HEK293 (cell line): Measurements from ENCODE around the gene NUDT3.

Experiments used
- AEBP2 ChIP-seq: fragments of 450-650 bp; formaldehyde crosslinking; IDR thresholded peaks from 2 replicates; pipeline ENCODE4 v1.5.1; 2016; ENCODE audit warnings: missing biosample characterization, missing genetic modification characterization, borderline replicate concordance
- ATF2 ChIP-seq: fragments of 450-650 bp; formaldehyde crosslinking; IDR thresholded peaks from 2 replicates; pipeline ENCODE4 v1.5.1; 2016; ENCODE audit warnings: missing biosample characterization, missing genetic modification characterization, low read depth
- KLF10 ChIP-seq: fragments of 450-650 bp; IDR thresholded peaks from 2 replicates; pipeline ENCODE4 v1.5.1; 2018; ENCODE audit warnings: missing biosample characterization, mild to moderate bottlenecking, missing genetic modification characterization
- KLF16 ChIP-seq: fragments of 450-650 bp; formaldehyde crosslinking; IDR thresholded peaks from 2 replicates; pipeline ENCODE4 v1.5.1; 2017; ENCODE audit warnings: missing biosample characterization, missing genetic modification characterization
- MYNN ChIP-seq: fragments of 450-650 bp; formaldehyde crosslinking; IDR thresholded peaks from 2 replicates; pipeline ENCODE4 v1.5.1; 2016; ENCODE audit warnings: missing biosample characterization, missing genetic modification characterization, borderline replicate concordance
- PRDM6 ChIP-seq: fragments of 450-650 bp; formaldehyde crosslinking; IDR thresholded peaks from 2 replicates; pipeline ENCODE4 v1.5.1; 2017; ENCODE audit warnings: missing biosample characterization, missing genetic modification characterization
- REST ChIP-seq: fragments of 450-650 bp; formaldehyde crosslinking; IDR thresholded peaks from 2 replicates; pipeline ENCODE4 v1.5.1; 2016; ENCODE audit warnings: missing biosample characterization, missing genetic modification characterization
- YY1 ChIP-seq: fragments of 450-650 bp; formaldehyde crosslinking; IDR thresholded peaks from 2 replicates; pipeline ENCODE4 v1.5.1; 2018; ENCODE audit warnings: missing biosample characterization, missing genetic modification characterization
- ZBTB7A ChIP-seq: fragments of 450-650 bp; formaldehyde crosslinking; IDR thresholded peaks from 2 replicates; pipeline ENCODE4 v1.5.1; 2016; ENCODE audit warnings: low read depth, missing biosample characterization, missing genetic modification characterization
- ZFP41 ChIP-seq: fragments of 450-650 bp; formaldehyde crosslinking; IDR thresholded peaks from 2 replicates; pipeline ENCODE4 v1.5.1; 2016; ENCODE audit warnings: missing biosample characterization, missing genetic modification characterization, borderline replicate concordance
- ZNF169 ChIP-seq: fragments of 450-650 bp; formaldehyde crosslinking; IDR thresholded peaks from 2 replicates; pipeline ENCODE4 v1.5.1; 2016; ENCODE audit warnings: missing biosample characterization, missing genetic modification characterization
- ZNF175 ChIP-seq: fragments of 450-650 bp; formaldehyde crosslinking; IDR thresholded peaks from 2 replicates; pipeline ENCODE4 v1.5.1; 2016; ENCODE audit warnings: missing biosample characterization, missing genetic modification characterization
- ZNF184 ChIP-seq: fragments of 450-650 bp; IDR thresholded peaks from 2 replicates; pipeline ENCODE4 v1.5.1; 2018; ENCODE audit warnings: missing biosample characterization, mild to moderate bottlenecking, missing genetic modification characterization
- ZNF202 ChIP-seq: fragments of 450-650 bp; formaldehyde crosslinking; IDR thresholded peaks from 2 replicates; pipeline ENCODE4 v1.5.1; 2016; ENCODE audit warnings: missing biosample characterization, missing genetic modification characterization, borderline replicate concordance
- ZNF529 ChIP-seq: fragments of 450-650 bp; formaldehyde crosslinking; IDR thresholded peaks from 2 replicates; pipeline ENCODE4 v1.5.1; 2017; ENCODE audit warnings: missing genetic modification characterization, missing biosample characterization; ENCODE audit not compliant: insufficient replicate concordance
- ZNF560 ChIP-seq: fragments of 450-650 bp; formaldehyde crosslinking; IDR thresholded peaks from 2 replicates; pipeline ENCODE4 v1.5.1; 2017; ENCODE audit warnings: missing biosample characterization, missing genetic modification characterization, borderline replicate concordance
- ZNF585B ChIP-seq: fragments of 450-650 bp; formaldehyde crosslinking; IDR thresholded peaks from 2 replicates; pipeline ENCODE4 v1.5.1; 2016; ENCODE audit warnings: missing biosample characterization, missing genetic modification characterization
- ZNF704 ChIP-seq: fragments of 450-650 bp; formaldehyde crosslinking; IDR thresholded peaks from 2 replicates; pipeline ENCODE4 v1.5.1; 2016; ENCODE audit warnings: missing biosample characterization, missing genetic modification characterization
- ZNF843 ChIP-seq: fragments of 450-650 bp; formaldehyde crosslinking; IDR thresholded peaks from 2 replicates; pipeline ENCODE4 v1.5.1; 2016; ENCODE audit warnings: missing biosample characterization, missing genetic modification characterization
- TF ChIP-seq, protein P1 (sequence below): fragments of 450-650 bp; formaldehyde crosslinking; IDR thresholded peaks from 2 replicates; pipeline ENCODE4 v1.5.1; 2016; ENCODE audit warnings: missing biosample characterization, missing genetic modification characterization
- TF ChIP-seq, protein P2 (sequence below): fragments of 450-650 bp; formaldehyde crosslinking; IDR thresholded peaks from 2 replicates; pipeline ENCODE4 v1.5.1; 2016; ENCODE audit warnings: missing biosample characterization, missing genetic modification characterization
- TF ChIP-seq, protein P3 (sequence below): fragments of 450-650 bp; formaldehyde crosslinking; IDR thresholded peaks from 2 replicates; pipeline ENCODE4; 2016; ENCODE audit warnings: missing biosample characterization, missing genetic modification characterization

NUDT3 gene

DNA sequence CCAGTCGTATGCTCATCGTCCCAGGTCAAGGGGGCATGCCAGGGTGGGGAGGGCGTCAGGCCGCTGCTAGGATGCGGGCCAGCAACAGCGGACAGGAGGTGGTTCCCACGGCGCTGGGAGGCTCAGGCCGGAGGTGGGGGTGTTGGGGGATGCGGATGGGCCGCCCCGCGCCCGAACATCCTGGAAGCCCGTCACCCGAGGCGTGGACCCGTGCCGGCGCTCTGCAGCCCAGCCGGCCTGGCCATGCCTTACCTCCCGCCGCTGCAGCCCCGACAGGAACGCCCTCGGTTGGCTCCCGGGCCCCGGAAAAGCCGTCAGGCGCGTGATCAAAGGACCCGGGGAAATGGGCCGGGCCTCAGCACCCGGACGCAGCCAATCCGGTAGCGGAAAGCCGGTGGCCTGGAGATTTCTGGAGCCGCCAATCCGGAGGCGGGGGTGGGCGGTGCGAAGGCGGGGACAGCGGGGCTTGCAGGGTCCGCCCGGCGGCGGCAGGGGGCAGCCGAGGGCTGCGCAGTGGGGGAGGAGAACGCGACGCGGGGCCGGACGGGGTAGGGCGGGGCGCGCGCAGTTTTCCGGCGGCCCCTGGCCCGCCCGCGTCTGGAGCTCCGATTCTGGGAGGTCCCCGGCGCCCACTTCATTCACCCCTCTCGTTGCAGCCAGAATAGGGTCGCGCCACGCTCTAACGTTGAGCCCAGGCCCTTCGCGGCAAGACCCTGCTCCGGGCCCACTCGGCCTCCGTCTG is 143.6 kb downstream of the NUDT3 start, which contains the start of gene SMIM29 (continued):
- TF ChIP-seq REST (tag by site-specific recombination) (0 out of 2 replicates have a peak, but pooled peaks have one; percentile 38), AEBP2 (tag by site-specific recombination) (no peak), PRDM6 (tag by site-specific recombination) (no peak), ZNF529 (tag by site-specific recombination) (no peak), YY1 (tag by site-specific recombination) (no peak), ZNF585B (tag by site-specific recombination) (no peak), ZNF704 (tag by site-specific recombination) (no peak), ZNF202 (tag by site-specific recombination) (no peak), ZNF175 (tag by site-specific recombination) (no peak), ZNF560 (no peak), ZBTB7A (tag by site-specific recombination) (peak; percentile 48), MYNN (tag by site-specific recombination) (no peak), KLF16 (tag by site-specific recombination) (no peak), ZNF184 (tag by site-specific recombination) (no peak), KLF10 (tag by site-specific recombination) (peak; percentile 90), ZFP41 (tag by site-specific recombination) (no peak), ZNF843 (peak; percentile 33; the same call in 1 of the 2 replicates), ATF2 (no peak), ZNF169 (tag by site-specific recombination) (no peak)
- TF ChIP-seq, protein P1, sequence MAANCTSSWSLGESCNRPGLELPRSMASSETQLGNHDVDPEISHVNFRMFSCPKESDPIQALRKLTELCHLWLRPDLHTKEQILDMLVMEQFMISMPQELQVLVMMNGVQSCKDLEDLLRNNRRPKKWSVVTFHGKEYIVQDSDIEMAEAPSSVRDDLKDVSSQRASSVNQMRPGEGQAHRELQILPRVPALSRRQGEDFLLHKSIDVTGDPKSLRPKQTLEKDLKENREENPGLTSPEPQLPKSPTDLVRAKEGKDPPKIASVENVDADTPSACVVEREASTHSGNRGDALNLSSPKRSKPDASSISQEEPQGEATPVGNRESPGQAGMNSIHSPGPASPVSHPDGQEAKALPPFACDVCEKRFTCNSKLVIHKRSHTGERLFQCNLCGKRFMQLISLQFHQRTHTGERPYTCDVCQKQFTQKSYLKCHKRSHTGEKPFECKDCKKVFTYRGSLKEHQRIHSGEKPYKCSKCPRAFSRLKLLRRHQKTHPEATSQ, result peak; percentile 94
- TF ChIP-seq, protein P2, sequence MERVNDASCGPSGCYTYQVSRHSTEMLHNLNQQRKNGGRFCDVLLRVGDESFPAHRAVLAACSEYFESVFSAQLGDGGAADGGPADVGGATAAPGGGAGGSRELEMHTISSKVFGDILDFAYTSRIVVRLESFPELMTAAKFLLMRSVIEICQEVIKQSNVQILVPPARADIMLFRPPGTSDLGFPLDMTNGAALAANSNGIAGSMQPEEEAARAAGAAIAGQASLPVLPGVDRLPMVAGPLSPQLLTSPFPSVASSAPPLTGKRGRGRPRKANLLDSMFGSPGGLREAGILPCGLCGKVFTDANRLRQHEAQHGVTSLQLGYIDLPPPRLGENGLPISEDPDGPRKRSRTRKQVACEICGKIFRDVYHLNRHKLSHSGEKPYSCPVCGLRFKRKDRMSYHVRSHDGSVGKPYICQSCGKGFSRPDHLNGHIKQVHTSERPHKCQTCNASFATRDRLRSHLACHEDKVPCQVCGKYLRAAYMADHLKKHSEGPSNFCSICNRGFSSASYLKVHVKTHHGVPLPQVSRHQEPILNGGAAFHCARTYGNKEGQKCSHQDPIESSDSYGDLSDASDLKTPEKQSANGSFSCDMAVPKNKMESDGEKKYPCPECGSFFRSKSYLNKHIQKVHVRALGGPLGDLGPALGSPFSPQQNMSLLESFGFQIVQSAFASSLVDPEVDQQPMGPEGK, result peak; percentile 85
- TF ChIP-seq, protein P3, sequence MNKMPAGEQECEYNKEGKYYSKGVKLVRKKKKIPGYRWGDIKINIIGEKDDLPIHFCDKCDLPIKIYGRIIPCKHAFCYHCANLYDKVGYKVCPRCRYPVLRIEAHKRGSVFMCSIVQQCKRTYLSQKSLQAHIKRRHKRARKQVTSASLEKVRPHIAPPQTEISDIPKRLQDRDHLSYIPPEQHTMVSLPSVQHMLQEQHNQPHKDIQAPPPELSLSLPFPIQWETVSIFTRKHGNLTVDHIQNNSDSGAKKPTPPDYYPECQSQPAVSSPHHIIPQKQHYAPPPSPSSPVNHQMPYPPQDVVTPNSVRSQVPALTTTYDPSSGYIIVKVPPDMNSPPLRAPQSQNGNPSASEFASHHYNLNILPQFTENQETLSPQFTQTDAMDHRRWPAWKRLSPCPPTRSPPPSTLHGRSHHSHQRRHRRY (tag by site-specific recombination), result no peak
